ENCODE measurements around the gene MCRIP2.

DNA sequence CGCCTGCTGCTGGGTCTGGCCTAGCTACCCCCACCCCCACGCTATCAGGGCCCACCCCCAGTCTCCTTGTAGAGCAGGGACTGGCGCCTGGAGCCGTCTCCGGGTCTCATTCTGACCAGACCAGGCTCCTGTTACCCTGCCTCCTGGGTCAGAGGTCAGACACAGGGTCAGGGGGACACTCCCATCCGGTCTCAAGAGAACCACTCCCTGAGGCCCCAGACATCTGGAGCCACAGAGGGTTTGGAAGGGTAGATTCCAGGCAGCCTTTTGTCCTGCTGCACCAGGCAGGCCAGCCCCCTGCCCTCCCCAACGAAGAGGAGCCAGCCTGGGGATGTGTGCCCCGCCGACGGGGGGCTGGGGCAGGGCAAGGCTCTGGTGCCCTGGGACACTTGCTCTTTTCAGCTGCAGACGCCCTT lies 11.8 kb upstream of the MCRIP2 start:
- TF ChIP-seq, protein P1, sequence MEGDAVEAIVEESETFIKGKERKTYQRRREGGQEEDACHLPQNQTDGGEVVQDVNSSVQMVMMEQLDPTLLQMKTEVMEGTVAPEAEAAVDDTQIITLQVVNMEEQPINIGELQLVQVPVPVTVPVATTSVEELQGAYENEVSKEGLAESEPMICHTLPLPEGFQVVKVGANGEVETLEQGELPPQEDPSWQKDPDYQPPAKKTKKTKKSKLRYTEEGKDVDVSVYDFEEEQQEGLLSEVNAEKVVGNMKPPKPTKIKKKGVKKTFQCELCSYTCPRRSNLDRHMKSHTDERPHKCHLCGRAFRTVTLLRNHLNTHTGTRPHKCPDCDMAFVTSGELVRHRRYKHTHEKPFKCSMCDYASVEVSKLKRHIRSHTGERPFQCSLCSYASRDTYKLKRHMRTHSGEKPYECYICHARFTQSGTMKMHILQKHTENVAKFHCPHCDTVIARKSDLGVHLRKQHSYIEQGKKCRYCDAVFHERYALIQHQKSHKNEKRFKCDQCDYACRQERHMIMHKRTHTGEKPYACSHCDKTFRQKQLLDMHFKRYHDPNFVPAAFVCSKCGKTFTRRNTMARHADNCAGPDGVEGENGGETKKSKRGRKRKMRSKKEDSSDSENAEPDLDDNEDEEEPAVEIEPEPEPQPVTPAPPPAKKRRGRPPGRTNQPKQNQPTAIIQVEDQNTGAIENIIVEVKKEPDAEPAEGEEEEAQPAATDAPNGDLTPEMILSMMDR (IDR thresholded peaks at IDR 0.05; ENCODE audit: insufficient read depth, low read depth, low read length) = no peak
- TF ChIP-seq EZH2 (IDR thresholded peaks at IDR 0.05; ENCODE audit: insufficient read depth, low read length) = no peak

Measured in astrocyte (in vitro differentiated cells and primary cell).